HG02870 (cell line): ENCODE measurements around the gene ADGRV1.

ENCODE experiments used
- ATAC-seq: cut with Tn5 transposase; IDR thresholded peaks from one replicate; pipeline ENCODE4 v1.9.1; 2021; ENCODE audit warnings: mild to moderate bottlenecking, moderate library complexity; ENCODE audit not compliant: unreplicated experiment

The ADGRV1 gene

GRCh38 chr5:90932052-90932699 lies 373.6 kb downstream of the ADGRV1 start:
- peak; percentile 77 for ATAC-seq

- no peak for ATAC-seq
Observed at GRCh38 chr5:90933298-90933697, 374.7 kb downstream of the ADGRV1 start.

- ATAC-seq, result no peak
Observed at GRCh38 chr5:90934091-90934719, 375.6 kb downstream of the ADGRV1 start.

GRCh38 chr5:90934738-90935137 lies 376.1 kb downstream of the ADGRV1 start:
- no peak for ATAC-seq

- ATAC-seq, result no peak
Observed at GRCh38 chr5:90939211-90939610, 380.6 kb downstream of the ADGRV1 start.

GRCh38 chr5:90940227-90940995 lies 381.8 kb downstream of the ADGRV1 start:
- ATAC-seq, result peak; percentile 100

- no peak for ATAC-seq
Observed at GRCh38 chr5:90941002-90941720, 382.6 kb downstream of the ADGRV1 start.

GRCh38 chr5:90944116-90944515 lies 385.5 kb downstream of the ADGRV1 start:
- no peak for ATAC-seq

- no peak for ATAC-seq
Observed at GRCh38 chr5:90947667-90948066, 389.1 kb downstream of the ADGRV1 start.

- ATAC-seq, result no peak
Observed at GRCh38 chr5:90948969-90949368, 390.4 kb downstream of the ADGRV1 start.

GRCh38 chr5:90949469-90950358 lies 391.1 kb downstream of the ADGRV1 start:
- ATAC-seq, result peak; percentile 73

- ATAC-seq, result no peak
Observed at GRCh38 chr5:90955001-90955635, 396.5 kb downstream of the ADGRV1 start.

GRCh38 chr5:90956511-90957097 lies 398.0 kb downstream of the ADGRV1 start:
- ATAC-seq, result no peak

- ATAC-seq, result no peak
Observed at GRCh38 chr5:90957906-90958305, 399.3 kb downstream of the ADGRV1 start.

GRCh38 chr5:90959262-90959661 lies 400.7 kb downstream of the ADGRV1 start:
- no peak for ATAC-seq

GRCh38 chr5:90962481-90962880 lies 403.9 kb downstream of the ADGRV1 start:
- ATAC-seq, result no peak

GRCh38 chr5:90965110-90965685 lies 406.6 kb downstream of the ADGRV1 start:
- no peak for ATAC-seq

- ATAC-seq, result no peak
Observed at GRCh38 chr5:90967443-90967842, 408.8 kb downstream of the ADGRV1 start.

- ATAC-seq, result no peak
Observed at GRCh38 chr5:90967851-90968250, 409.3 kb downstream of the ADGRV1 start.
